Measurements from ENCODE around the gene RALGAPA2. TPM values are rescaled to one million over a fixed set of nuclear protein-coding genes. Genes with fewer than 3 reads are reported as not detected.

Gene RALGAPA2
- polyA plus RNA-seq, 1 donor = 33.1 TPM

GRCh38 chr20:20687319-20687718, 25.1 kb downstream of the RALGAPA2 start:
- Histone ChIP-seq H3K4me1 (ENCODE audit: control insufficient read depth, insufficient read depth, low read length) (no peaks in the 10 kb centered on the region), H3K27ac (ENCODE audit: low read length) (no peak overlapping the region), H3K9me3 (ENCODE audit: control insufficient read depth, low read depth, low read length) (no peaks in the 10 kb centered on the region), H3K36me3 (ENCODE audit: control insufficient read depth, insufficient read depth, low read length) (peaks cover 2% of the 10 kb centered on the region), H3K4me3 (ENCODE audit: low read length) (no peak overlapping the region), H3K27me3 (ENCODE audit: control insufficient read depth, insufficient read depth, low read length) (no peaks in the 10 kb centered on the region)
- WGBS (ENCODE audit: insufficient coverage, low lambda C conversion rate) = no CpG with 5 or more reads among the region's 5 CpGs
- DNase-seq = no peak

GRCh38 chr20:20685635-20686034, 26.8 kb downstream of the RALGAPA2 start:
- no peaks in the 10 kb centered on the region for H3K27me3 ChIP-seq (ENCODE audit: control insufficient read depth, insufficient read depth, low read length)
- H3K27ac ChIP-seq (ENCODE audit: low read length) = no peak overlapping the region
- peak in 1 of 2 donors; percentile 21 for DNase-seq
- H3K36me3 ChIP-seq (ENCODE audit: control insufficient read depth, insufficient read depth, low read length) = peaks cover 2% of the 10 kb centered on the region
- no peaks in the 10 kb centered on the region for H3K9me3 ChIP-seq (ENCODE audit: control insufficient read depth, low read depth, low read length)
- no peaks in the 10 kb centered on the region for H3K4me1 ChIP-seq (ENCODE audit: control insufficient read depth, insufficient read depth, low read length)
- H3K4me3 ChIP-seq (ENCODE audit: low read length) = no peak overlapping the region
- no CpG with 5 or more reads among the region's 3 CpGs for WGBS (ENCODE audit: insufficient coverage, low lambda C conversion rate)

- peaks cover 3% of the 10 kb centered on the region for H3K4me1 ChIP-seq (ENCODE audit: control insufficient read depth, insufficient read depth, low read length)
- H3K9me3 ChIP-seq (ENCODE audit: control insufficient read depth, low read depth, low read length) = no peaks in the 10 kb centered on the region
- H3K4me3 ChIP-seq (ENCODE audit: low read length) = no peak overlapping the region
- H3K27me3 ChIP-seq (ENCODE audit: control insufficient read depth, insufficient read depth, low read length) = no peaks in the 10 kb centered on the region
- DNase-seq = no peak
- H3K36me3 ChIP-seq (ENCODE audit: control insufficient read depth, insufficient read depth, low read length) = peaks cover 2% of the 10 kb centered on the region
- H3K27ac ChIP-seq (ENCODE audit: low read length) = no peak overlapping the region
- WGBS (ENCODE audit: insufficient coverage, low lambda C conversion rate) = 83% methylated on average over 2 of the region's 10 CpGs
These were observed 28.7 kb downstream of the RALGAPA2 start for GRCh38 chr20:20683481-20684321.

GRCh38 chr20:20683020-20683419, 29.4 kb downstream of the RALGAPA2 start:
- no peak for DNase-seq
- H3K27ac ChIP-seq (ENCODE audit: low read length) = no peak overlapping the region
- H3K4me3 ChIP-seq (ENCODE audit: low read length) = no peak overlapping the region

GRCh38 chr20:20680991-20681508, 31.4 kb downstream of the RALGAPA2 start:
- H3K27ac ChIP-seq (ENCODE audit: low read length) = no peak overlapping the region
- H3K4me3 ChIP-seq (ENCODE audit: low read length) = no peak overlapping the region
- no peaks in the 10 kb centered on the region for H3K27me3 ChIP-seq (ENCODE audit: control insufficient read depth, insufficient read depth, low read length)
- H3K4me1 ChIP-seq (ENCODE audit: control insufficient read depth, insufficient read depth, low read length) = peaks cover 3% of the 10 kb centered on the region
- no peaks in the 10 kb centered on the region for H3K9me3 ChIP-seq (ENCODE audit: control insufficient read depth, low read depth, low read length)
- no peak for DNase-seq
- H3K36me3 ChIP-seq (ENCODE audit: control insufficient read depth, insufficient read depth, low read length) = peaks cover 4% of the 10 kb centered on the region
- WGBS (ENCODE audit: insufficient coverage, low lambda C conversion rate) = no CpG with 5 or more reads among the region's 7 CpGs

More at GRCh38 chr20:20683020-20683419, 29.4 kb downstream of the RALGAPA2 start:
- WGBS (ENCODE audit: insufficient coverage, low lambda C conversion rate) = 92% methylated on average over 2 of the region's 9 CpGs
- H3K9me3 ChIP-seq (ENCODE audit: control insufficient read depth, low read depth, low read length) = no peaks in the 10 kb centered on the region
- H3K4me1 ChIP-seq (ENCODE audit: control insufficient read depth, insufficient read depth, low read length) = peaks cover 3% of the 10 kb centered on the region
- H3K36me3 ChIP-seq (ENCODE audit: control insufficient read depth, insufficient read depth, low read length) = peaks cover 2% of the 10 kb centered on the region
- no peaks in the 10 kb centered on the region for H3K27me3 ChIP-seq (ENCODE audit: control insufficient read depth, insufficient read depth, low read length)

GRCh38 chr20:20679316-20679715, 33.1 kb downstream of the RALGAPA2 start:
- peaks cover 2% of the 10 kb centered on the region for H3K36me3 ChIP-seq (ENCODE audit: control insufficient read depth, insufficient read depth, low read length)
- H3K4me3 ChIP-seq (ENCODE audit: low read length) = no peak overlapping the region
- peak; percentile 40 to 73 for DNase-seq
- no peaks in the 10 kb centered on the region for H3K9me3 ChIP-seq (ENCODE audit: control insufficient read depth, low read depth, low read length)
- no peaks in the 10 kb centered on the region for H3K27me3 ChIP-seq (ENCODE audit: control insufficient read depth, insufficient read depth, low read length)
- WGBS (ENCODE audit: insufficient coverage, low lambda C conversion rate) = 41% methylated on average over 2 of the region's 3 CpGs
- H3K4me1 ChIP-seq (ENCODE audit: control insufficient read depth, insufficient read depth, low read length) = peaks cover 3% of the 10 kb centered on the region
- H3K27ac ChIP-seq (ENCODE audit: low read length) = no peak overlapping the region

GRCh38 chr20:20677186-20677585, 35.3 kb downstream of the RALGAPA2 start:
- no peaks in the 10 kb centered on the region for H3K27me3 ChIP-seq (ENCODE audit: control insufficient read depth, insufficient read depth, low read length)
- no peaks in the 10 kb centered on the region for H3K9me3 ChIP-seq (ENCODE audit: control insufficient read depth, low read depth, low read length)
- H3K36me3 ChIP-seq (ENCODE audit: control insufficient read depth, insufficient read depth, low read length) = peaks cover 2% of the 10 kb centered on the region
- WGBS (ENCODE audit: insufficient coverage, low lambda C conversion rate) = 100% methylated on average over 2 of the region's 3 CpGs
- H3K4me1 ChIP-seq (ENCODE audit: control insufficient read depth, insufficient read depth, low read length) = peaks cover 3% of the 10 kb centered on the region
- H3K27ac ChIP-seq (ENCODE audit: low read length) = no peak overlapping the region
- no peak for DNase-seq
- no peak overlapping the region for H3K4me3 ChIP-seq (ENCODE audit: low read length)

GRCh38 chr20:20668639-20669038, 43.8 kb downstream of the RALGAPA2 start:
- Histone ChIP-seq H3K27ac (ENCODE audit: low read length) (no peak overlapping the region), H3K4me1 (ENCODE audit: control insufficient read depth, insufficient read depth, low read length) (no peaks in the 10 kb centered on the region)

GRCh38 chr20:20666359-20666758, 46.1 kb downstream of the RALGAPA2 start:
- Histone ChIP-seq H3K36me3 (ENCODE audit: control insufficient read depth, insufficient read depth, low read length) (no peaks in the 10 kb centered on the region), H3K9me3 (ENCODE audit: control insufficient read depth, low read depth, low read length) (no peaks in the 10 kb centered on the region), H3K4me1 (ENCODE audit: control insufficient read depth, insufficient read depth, low read length) (no peaks in the 10 kb centered on the region), H3K4me3 (ENCODE audit: low read length) (no peak overlapping the region), H3K27ac (ENCODE audit: low read length) (no peak overlapping the region), H3K27me3 (ENCODE audit: control insufficient read depth, insufficient read depth, low read length) (no peaks in the 10 kb centered on the region)
- WGBS (ENCODE audit: insufficient coverage, low lambda C conversion rate) = 85% methylated on average over 3 of the region's 5 CpGs
- DNase-seq = no peak

More at GRCh38 chr20:20668639-20669038, 43.8 kb downstream of the RALGAPA2 start:
- no peak for DNase-seq
- no peak overlapping the region for H3K4me3 ChIP-seq (ENCODE audit: low read length)
- no peaks in the 10 kb centered on the region for H3K27me3 ChIP-seq (ENCODE audit: control insufficient read depth, insufficient read depth, low read length)
- 33% methylated on average over 1 of the region's 1 CpG for WGBS (ENCODE audit: insufficient coverage, low lambda C conversion rate)
- H3K36me3 ChIP-seq (ENCODE audit: control insufficient read depth, insufficient read depth, low read length) = no peaks in the 10 kb centered on the region
- no peaks in the 10 kb centered on the region for H3K9me3 ChIP-seq (ENCODE audit: control insufficient read depth, low read depth, low read length)

GRCh38 chr20:20665606-20666332, 46.7 kb downstream of the RALGAPA2 start:
- no peak for DNase-seq
- Histone ChIP-seq H3K4me3 (ENCODE audit: low read length) (no peak overlapping the region), H3K36me3 (ENCODE audit: control insufficient read depth, insufficient read depth, low read length) (no peaks in the 10 kb centered on the region), H3K27ac (ENCODE audit: low read length) (no peak overlapping the region), H3K4me1 (ENCODE audit: control insufficient read depth, insufficient read depth, low read length) (no peaks in the 10 kb centered on the region), H3K9me3 (ENCODE audit: control insufficient read depth, low read depth, low read length) (no peaks in the 10 kb centered on the region), H3K27me3 (ENCODE audit: control insufficient read depth, insufficient read depth, low read length) (no peaks in the 10 kb centered on the region)
- no CpG with 5 or more reads among the region's 3 CpGs for WGBS (ENCODE audit: insufficient coverage, low lambda C conversion rate)
